ENCODE data around the gene IGFL4. TPM values are rescaled to one million over a fixed set of nuclear protein-coding genes. Genes with fewer than 3 reads are reported as not detected.

IGFL4 gene
- total and polyA plus RNA-seq, 2 experiments from 2014 or later: 0.83 to 1.1 TPM

DNA sequence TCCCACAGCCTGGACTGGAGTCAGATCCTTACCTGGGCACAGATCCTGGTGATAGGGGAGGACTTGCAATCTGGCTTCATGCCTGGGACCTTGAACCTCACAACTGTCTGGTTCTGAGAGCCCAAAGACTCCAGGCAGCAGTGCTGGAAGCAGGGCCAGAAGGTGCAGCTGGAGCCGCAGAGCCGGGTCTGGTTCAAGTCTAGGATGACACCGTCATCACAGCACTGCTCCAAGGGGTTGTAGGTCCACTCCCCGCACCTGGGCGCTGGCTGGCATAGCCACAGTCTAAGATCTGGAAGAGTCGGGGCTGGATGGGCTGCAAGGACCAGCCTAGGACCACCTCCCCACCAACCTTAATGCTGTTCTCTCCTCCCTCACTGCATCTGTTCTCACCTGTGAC is 677 bp downstream of the IGFL4 start:
- Histone ChIP-seq H3K79me2 (no peaks in the 10 kb centered on the region), H3K4me1 (ENCODE audit: insufficient read depth) (peaks cover 9% of the 10 kb centered on the region), H3K9me2 (replicated peaks; ENCODE audit: insufficient read depth) (no peaks in the 10 kb centered on the region), H3K27ac (no peak overlapping the region), H2AFZ (no peak overlapping the region), H3K9me3 (ENCODE audit: low read depth) (no peaks in the 10 kb centered on the region), H3K27me3 (no peaks in the 10 kb centered on the region), H4K20me1 (ENCODE audit: insufficient read depth, poor library complexity, severe bottlenecking) (no peaks in the 10 kb centered on the region), H3K4me2 (no peak overlapping the region), H3K4me3 (no peak overlapping the region), H3K36me3 (replicated peaks; ENCODE audit: insufficient read depth, low read depth) (no peaks in the 10 kb centered on the region)
- TF ChIP-seq EZH2 (IDR thresholded peaks at IDR 0.05; ENCODE audit: borderline replicate concordance) (no peak), EZH2phosphoT487 (IDR thresholded peaks at IDR 0.05; ENCODE audit: low read depth, severe bottlenecking, unreplicated experiment) (no peak)
- TF ChIP-seq, protein P1, sequence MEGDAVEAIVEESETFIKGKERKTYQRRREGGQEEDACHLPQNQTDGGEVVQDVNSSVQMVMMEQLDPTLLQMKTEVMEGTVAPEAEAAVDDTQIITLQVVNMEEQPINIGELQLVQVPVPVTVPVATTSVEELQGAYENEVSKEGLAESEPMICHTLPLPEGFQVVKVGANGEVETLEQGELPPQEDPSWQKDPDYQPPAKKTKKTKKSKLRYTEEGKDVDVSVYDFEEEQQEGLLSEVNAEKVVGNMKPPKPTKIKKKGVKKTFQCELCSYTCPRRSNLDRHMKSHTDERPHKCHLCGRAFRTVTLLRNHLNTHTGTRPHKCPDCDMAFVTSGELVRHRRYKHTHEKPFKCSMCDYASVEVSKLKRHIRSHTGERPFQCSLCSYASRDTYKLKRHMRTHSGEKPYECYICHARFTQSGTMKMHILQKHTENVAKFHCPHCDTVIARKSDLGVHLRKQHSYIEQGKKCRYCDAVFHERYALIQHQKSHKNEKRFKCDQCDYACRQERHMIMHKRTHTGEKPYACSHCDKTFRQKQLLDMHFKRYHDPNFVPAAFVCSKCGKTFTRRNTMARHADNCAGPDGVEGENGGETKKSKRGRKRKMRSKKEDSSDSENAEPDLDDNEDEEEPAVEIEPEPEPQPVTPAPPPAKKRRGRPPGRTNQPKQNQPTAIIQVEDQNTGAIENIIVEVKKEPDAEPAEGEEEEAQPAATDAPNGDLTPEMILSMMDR (IDR thresholded peaks at IDR 0.05; ENCODE audit: poor library complexity): no peak
- DNase-seq (ENCODE audit: low spot score): no peak
- WGBS (ENCODE audit: low lambda C conversion rate, missing lambda C conversion rate): 95% methylated on average over 6 of the region's 6 CpGs

GRCh38 chr19:46036744-46037128 is 4.1 kb downstream of the IGFL4 start:
- DNase-seq (ENCODE audit: low spot score): no peak
- Histone ChIP-seq H3K79me2 (no peaks in the 10 kb centered on the region), H3K9me2 (replicated peaks; ENCODE audit: insufficient read depth) (no peaks in the 10 kb centered on the region), H3K27me3 (no peaks in the 10 kb centered on the region), H3K36me3 (replicated peaks; ENCODE audit: insufficient read depth, low read depth) (no peaks in the 10 kb centered on the region), H3K4me2 (no peak overlapping the region), H3K9me3 (ENCODE audit: low read depth) (no peaks in the 10 kb centered on the region), H4K20me1 (ENCODE audit: insufficient read depth, poor library complexity, severe bottlenecking) (no peaks in the 10 kb centered on the region), H3K27ac (no peak overlapping the region), H3K4me1 (ENCODE audit: insufficient read depth) (peaks cover 5% of the 10 kb centered on the region), H3K4me3 (no peak overlapping the region), H2AFZ (no peak overlapping the region)
- WGBS (ENCODE audit: low lambda C conversion rate, missing lambda C conversion rate): 75% methylated on average over 3 of the region's 3 CpGs
- no peak for TF ChIP-seq EZH2phosphoT487 (IDR thresholded peaks at IDR 0.05; ENCODE audit: low read depth, severe bottlenecking, unreplicated experiment)
- TF ChIP-seq EZH2 (IDR thresholded peaks at IDR 0.05; ENCODE audit: borderline replicate concordance): no peak
- TF ChIP-seq, protein P1 (IDR thresholded peaks at IDR 0.05; ENCODE audit: poor library complexity): no peak

DNA sequence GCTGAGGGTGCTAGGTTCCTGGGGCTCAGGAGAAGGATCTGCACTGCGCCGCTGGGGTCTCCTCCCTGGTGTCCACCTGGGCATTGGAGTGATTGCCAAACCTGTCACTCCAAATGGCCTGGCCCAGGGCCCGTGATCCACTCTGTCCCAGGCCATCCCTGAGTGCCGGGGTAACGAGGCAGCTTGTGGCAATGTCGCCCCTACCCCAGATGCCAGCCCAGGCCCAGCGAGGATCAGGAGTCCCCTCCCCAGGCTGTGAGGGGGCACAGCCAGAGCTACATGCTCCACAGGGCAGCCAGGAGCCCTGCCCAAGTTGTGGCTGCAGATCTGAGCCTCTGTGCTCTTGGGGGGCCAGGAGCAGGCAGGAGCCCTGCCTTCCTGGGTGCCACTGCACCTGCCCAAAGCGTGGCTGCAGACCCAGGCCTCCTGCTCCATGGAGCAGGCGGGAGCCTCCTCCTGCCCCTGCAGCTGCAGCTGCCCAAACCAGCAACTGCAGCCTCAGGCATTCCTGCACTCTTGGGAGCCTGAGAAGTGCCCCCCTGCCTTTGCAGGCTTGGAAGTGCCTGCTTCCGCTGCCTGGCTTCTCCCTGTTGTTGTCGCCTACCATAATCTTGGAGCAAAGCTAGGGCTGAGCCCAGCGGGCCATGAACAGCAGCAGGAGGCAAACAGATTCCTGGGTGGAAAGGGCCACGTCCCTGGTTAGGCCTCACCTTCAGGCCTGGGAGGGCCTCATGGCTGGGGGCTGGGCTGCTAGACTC is 4.6 kb downstream of the IGFL4 start:
- no peaks in the 10 kb centered on the region for H3K9me2 ChIP-seq (replicated peaks; ENCODE audit: insufficient read depth)
- no peaks in the 10 kb centered on the region for H3K79me2 ChIP-seq
- H3K27ac ChIP-seq: no peak overlapping the region
- 91% methylated on average over 13 of the region's 13 CpGs for WGBS (ENCODE audit: low lambda C conversion rate, missing lambda C conversion rate)
- no peak overlapping the region for H3K4me3 ChIP-seq
- H3K9me3 ChIP-seq (ENCODE audit: low read depth): no peaks in the 10 kb centered on the region
- TF ChIP-seq EZH2phosphoT487 (IDR thresholded peaks at IDR 0.05; ENCODE audit: low read depth, severe bottlenecking, unreplicated experiment): no peak
- TF ChIP-seq EZH2 (IDR thresholded peaks at IDR 0.05; ENCODE audit: borderline replicate concordance): no peak
- TF ChIP-seq, protein P1 (IDR thresholded peaks at IDR 0.05; ENCODE audit: poor library complexity): no peak
- DNase-seq (ENCODE audit: low spot score): no peak
- no peaks in the 10 kb centered on the region for H3K36me3 ChIP-seq (replicated peaks; ENCODE audit: insufficient read depth, low read depth)
- no peaks in the 10 kb centered on the region for H4K20me1 ChIP-seq (ENCODE audit: insufficient read depth, poor library complexity, severe bottlenecking)
- no peak overlapping the region for H2AFZ ChIP-seq
- peaks cover 6% of the 10 kb centered on the region for H3K4me1 ChIP-seq (ENCODE audit: insufficient read depth)
- H3K4me2 ChIP-seq: no peak overlapping the region
- H3K27me3 ChIP-seq: no peaks in the 10 kb centered on the region

Data from hepatocyte (in vitro differentiated cells).